Ovary (tissue), 3 donors: ENCODE data around the gene LRRC72.

Experiments used
- CTCF ChIP-seq, 3 donors: fragments of 450-650 bp in 2 of 3; fragments of 200-600 bp in 1 of 3; IDR thresholded peaks; one replicate each; pipeline versions ENCODE4 v1.5.1 to v1.8.0; 2016 to 2022; ENCODE audit warnings: antibody characterized with exemption in 3 of 3, mild to moderate bottlenecking in 1 of 3
- POLR2A ChIP-seq: fragments of 450-650 bp; IDR thresholded peaks from one replicate; pipeline ENCODE4 v1.6.1; 2017; ENCODE audit warnings: antibody characterized with exemption, mild to moderate bottlenecking, moderate library complexity
- donor health status: DM: no; HTN: no; CAD: no.

- TF ChIP-seq POLR2A (no peak), CTCF (IDR thresholded peaks at IDR 0.05) (no peak)
Observed at GRCh38 chr7:16498122-16498521, 28.5 kb upstream of the LRRC72 start.
